Sigmoid colon (tissue), 7 donors: ENCODE results near the gene SLC22A3. TPM values are rescaled to one million over a fixed set of nuclear protein-coding genes. Genes with fewer than 3 reads are reported as not detected.
"Not testable (repeated sequence)": the region's sequence is repeated elsewhere in the genome, so short reads cannot be mapped to it uniquely, and the experiment has no call there.

ENCODE experiments used
- DNase-seq: peaks from one replicate; pipeline ENCODE4 v3.0.0-alpha.2; 2019
- H3K27ac ChIP-seq, 4 donors: fragments of 200-600 bp; sonication (generic); one replicate each; pipeline ENCODE4 v1.5.1; 2016 to 2019; ENCODE audit warnings: mild to moderate bottlenecking in 1 of 4
- H3K27me3 ChIP-seq, 3 donors: fragments of 200-600 bp; sonication (generic); one replicate each; pipeline ENCODE4 v1.5.1; 2019; ENCODE audit warnings: mild to moderate bottlenecking in 1 of 3
- H3K36me3 ChIP-seq, 4 donors: fragments of 200-600 bp; sonication (generic); one replicate each; pipeline ENCODE4 v1.5.1; 2016 to 2019
- H3K4me1 ChIP-seq, 4 donors: fragments of 200-600 bp; sonication (generic); one replicate each; pipeline ENCODE4 v1.5.1; 2017 to 2019
- H3K4me3 ChIP-seq, 4 donors: fragments of 200-600 bp; sonication (generic); one replicate each; pipeline ENCODE4 v1.5.1; 2017 to 2019; ENCODE audit warnings: mild to moderate bottlenecking in 2 of 4, moderate library complexity in 1 of 4
- H3K9me3 ChIP-seq, 4 donors: fragments of 200-600 bp in 3 of 4; sonication (generic) in 3 of 4; one replicate each; pipeline versions ENCODE4 v1.5.1 to v1.6.1; 2013 to 2019
- EP300 ChIP-seq, 4 donors: sonication (generic); formaldehyde crosslinking; IDR thresholded peaks; one replicate each; pipeline ENCODE4 v1.6.1; 2017; ENCODE audit warnings: antibody characterized with exemption in 4 of 4
- POLR2A ChIP-seq, 2 donors: fragments of 450-650 bp; IDR thresholded peaks; one replicate each; pipeline ENCODE4 v1.6.1; 2016; ENCODE audit warnings: antibody characterized with exemption in 2 of 2, mild to moderate bottlenecking in 2 of 2, moderate library complexity in 2 of 2
- POLR2AphosphoS5 ChIP-seq, 4 donors: sonication (generic); formaldehyde crosslinking; IDR thresholded peaks; one replicate each; pipeline ENCODE4 v1.6.1; 2017; ENCODE audit warnings: antibody characterized with exemption in 4 of 4
- WGBS, 2 donors: extraction: QIAGEN DNeasy Blood & Tissue Kit; methylation state at CpG; one replicate each; pipeline ENCODE4 v1.1.7; 2013; 5-methylcytosine and 5-hydroxymethylcytosine counted together
- intact Hi-C: fragments of 100-400 bp; cut with DNase I; formaldehyde crosslinking; loops from one replicate; pipeline ENCODE4 v1.15.1; 2023
- polyA plus RNA-seq, 3 donors: library from polyadenylated mRNA; stranded (reverse); fragments of 200-250 nt; gene quantifications; one replicate each; pipeline ENCODE4 v1.2.3, GENCODE V29; 2013
- total RNA-seq, 4 donors: library from RNA; depleted of rRNA; stranded (reverse); fragments of >200 nt; gene quantifications; one replicate each; pipeline ENCODE4 v1.1.0, GENCODE V29; 2016
- TF ChIP-seq, protein P1 (sequence below), 4 experiments: fragments of 450-650 bp in 3 of 4; fragments of 200-600 bp in 1 of 4; IDR thresholded peaks; one replicate each; pipeline ENCODE4 v1.5.1; 2016 to 2019; ENCODE audit warnings: antibody characterized with exemption in 4 of 4, mild to moderate bottlenecking in 3 of 4, moderate library complexity in 2 of 4
- donor health status: healthy with polysubstance abuse.
- donor health status: Bipolar disorder and iron deficiency.
- donor health status: healthy.

SLC22A3 gene
- total and polyA plus RNA-seq, 7 donors, result 0.23 to 26.3 (median 13.6) TPM

DNA sequence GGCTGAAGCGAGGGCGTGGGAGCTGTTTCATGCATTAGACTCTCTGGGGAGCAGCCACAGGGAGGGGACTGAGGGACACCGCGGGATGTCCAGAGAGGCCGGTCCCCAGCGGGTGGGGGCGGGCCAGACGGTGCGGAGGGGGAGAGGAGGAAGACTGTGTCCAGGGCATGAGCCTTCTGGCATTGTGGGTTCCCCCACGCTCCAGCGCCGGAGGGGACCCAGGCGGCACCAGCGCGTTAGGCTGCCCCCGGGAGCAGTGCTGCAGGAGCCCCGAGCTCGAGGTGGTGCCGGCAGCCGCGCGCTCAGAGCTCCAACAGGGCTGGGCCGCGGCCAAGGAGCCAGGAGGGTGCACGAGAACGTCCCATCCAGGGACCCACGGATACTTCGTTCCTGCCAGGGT, 14.4 kb downstream of the SLC22A3 start:
- intact Hi-C loops, result no loop called here

GRCh38 chr6:160363016-160363996, 15.1 kb downstream of the SLC22A3 start:
- H3K4me1 ChIP-seq, result no peaks in the 10 kb centered on the region

More for the DNA sequence above, 14.4 kb downstream of the SLC22A3 start:
- Histone ChIP-seq H3K4me1 (no peaks in the 10 kb centered on the region), H3K36me3 (no peaks in the 10 kb centered on the region), H3K9me3 (no peaks in the 10 kb centered on the region), H3K4me3 (no peak overlapping the region), H3K27ac (no peak overlapping the region), H3K27me3 (no peaks in the 10 kb centered on the region)
- 89 to 96% methylated on average over 28 of the region's 28 CpGs for WGBS, 2 donors
- no peak for DNase-seq
- TF ChIP-seq POLR2A (IDR thresholded peaks at IDR 0.05), result no peak

DNA sequence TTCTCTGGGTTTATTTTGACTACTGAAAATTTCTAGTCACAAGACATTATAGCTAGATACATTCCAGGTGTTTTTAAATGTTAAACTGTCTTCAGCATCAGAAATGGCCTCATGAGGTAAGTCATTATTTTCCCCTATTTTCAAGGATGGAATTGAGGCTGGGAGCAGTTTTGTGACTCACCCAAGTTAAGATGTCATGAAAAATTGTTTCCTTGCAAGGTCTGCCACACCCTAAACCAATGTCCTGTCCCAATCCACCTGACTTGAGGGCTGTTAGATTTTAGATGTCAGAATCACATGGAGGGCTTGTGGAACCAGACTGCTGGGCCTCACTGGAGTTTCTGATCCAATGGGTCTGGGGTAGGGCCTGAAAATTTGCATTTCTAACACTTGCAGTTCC, 16.9 kb downstream of the SLC22A3 start:
- H3K27ac ChIP-seq, result no peak overlapping the region
- H3K36me3 ChIP-seq, result no peaks in the 10 kb centered on the region
- H3K4me3 ChIP-seq, result no peak overlapping the region
- peaks cover 0 to 4% (median 2%) of the 10 kb centered on the region in 4 donors for H3K9me3 ChIP-seq
- no peak for DNase-seq
- no peaks in the 10 kb centered on the region for H3K4me1 ChIP-seq
- no peaks in the 10 kb centered on the region for H3K27me3 ChIP-seq
- TF ChIP-seq EP300 (IDR thresholded peaks at IDR 0.05) (no peak), POLR2A (IDR thresholded peaks at IDR 0.05) (no peak), POLR2AphosphoS5 (IDR thresholded peaks at IDR 0.05) (no peak)
- TF ChIP-seq, protein P1, sequence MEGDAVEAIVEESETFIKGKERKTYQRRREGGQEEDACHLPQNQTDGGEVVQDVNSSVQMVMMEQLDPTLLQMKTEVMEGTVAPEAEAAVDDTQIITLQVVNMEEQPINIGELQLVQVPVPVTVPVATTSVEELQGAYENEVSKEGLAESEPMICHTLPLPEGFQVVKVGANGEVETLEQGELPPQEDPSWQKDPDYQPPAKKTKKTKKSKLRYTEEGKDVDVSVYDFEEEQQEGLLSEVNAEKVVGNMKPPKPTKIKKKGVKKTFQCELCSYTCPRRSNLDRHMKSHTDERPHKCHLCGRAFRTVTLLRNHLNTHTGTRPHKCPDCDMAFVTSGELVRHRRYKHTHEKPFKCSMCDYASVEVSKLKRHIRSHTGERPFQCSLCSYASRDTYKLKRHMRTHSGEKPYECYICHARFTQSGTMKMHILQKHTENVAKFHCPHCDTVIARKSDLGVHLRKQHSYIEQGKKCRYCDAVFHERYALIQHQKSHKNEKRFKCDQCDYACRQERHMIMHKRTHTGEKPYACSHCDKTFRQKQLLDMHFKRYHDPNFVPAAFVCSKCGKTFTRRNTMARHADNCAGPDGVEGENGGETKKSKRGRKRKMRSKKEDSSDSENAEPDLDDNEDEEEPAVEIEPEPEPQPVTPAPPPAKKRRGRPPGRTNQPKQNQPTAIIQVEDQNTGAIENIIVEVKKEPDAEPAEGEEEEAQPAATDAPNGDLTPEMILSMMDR (IDR thresholded peaks at IDR 0.05), result no peak
- intact Hi-C loops, result no loop called here

More at GRCh38 chr6:160363016-160363996, 15.1 kb downstream of the SLC22A3 start:
- Histone ChIP-seq H3K27ac (no peak overlapping the region), H3K9me3 (no peaks in the 10 kb centered on the region), H3K27me3 (no peaks in the 10 kb centered on the region), H3K4me3 (no peak overlapping the region), H3K36me3 (no peaks in the 10 kb centered on the region)
- WGBS, 2 donors, result 90 to 93% methylated on average over 30 of the region's 30 CpGs
- DNase-seq, result no peak
- TF ChIP-seq, protein P1 (IDR thresholded peaks at IDR 0.05), result no peak
- TF ChIP-seq POLR2A (IDR thresholded peaks at IDR 0.05) (no peak), EP300 (IDR thresholded peaks at IDR 0.05) (no peak), POLR2AphosphoS5 (IDR thresholded peaks at IDR 0.05) (no peak)
- intact Hi-C loops, result no loop called here

GRCh38 chr6:160367798-160368547, 19.8 kb downstream of the SLC22A3 start:
- TF ChIP-seq, protein P1 (IDR thresholded peaks at IDR 0.05), result no peak
- TF ChIP-seq POLR2A (IDR thresholded peaks at IDR 0.05) (no peak), POLR2AphosphoS5 (IDR thresholded peaks at IDR 0.05) (no peak), EP300 (IDR thresholded peaks at IDR 0.05) (no peak)
- Histone ChIP-seq H3K36me3 (no peaks in the 10 kb centered on the region), H3K4me1 (no peaks in the 10 kb centered on the region), H3K9me3 (peaks cover 0 to 4% (median 2%) of the 10 kb centered on the region in 4 donors), H3K27me3 (no peaks in the 10 kb centered on the region), H3K27ac (no peak overlapping the region), H3K4me3 (no peak overlapping the region)
- intact Hi-C loops, result no loop called here
- 86 to 91% methylated on average over 6 of the region's 6 CpGs for WGBS, 2 donors
- no peak for DNase-seq

DNA sequence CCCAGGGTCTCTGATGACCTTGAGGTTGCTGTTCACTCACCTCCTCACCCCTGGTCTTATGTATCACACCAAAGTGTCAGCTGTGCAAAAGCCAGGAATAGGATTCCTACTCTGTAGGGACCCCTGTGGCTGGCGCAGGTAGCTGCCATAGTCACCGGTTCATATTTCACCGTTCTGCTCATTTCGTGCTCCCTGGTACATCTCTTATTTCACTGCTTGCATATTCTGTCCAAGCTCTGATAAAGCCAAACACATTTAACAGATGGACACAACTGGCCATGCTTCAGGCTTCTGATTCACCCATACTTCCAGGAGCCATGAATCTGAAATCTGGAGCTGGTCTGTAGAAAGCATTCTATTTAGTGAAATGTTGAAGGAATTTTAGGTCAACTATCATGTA, 20.5 kb downstream of the SLC22A3 start:
- peaks cover 0 to 4% (median 2%) of the 10 kb centered on the region in 4 donors for H3K9me3 ChIP-seq
- no peaks in the 10 kb centered on the region for H3K36me3 ChIP-seq
- no peak overlapping the region for H3K4me3 ChIP-seq
- no peak for DNase-seq
- intact Hi-C loops, result no loop called here
- TF ChIP-seq POLR2AphosphoS5 (IDR thresholded peaks at IDR 0.05) (no peak), EP300 (IDR thresholded peaks at IDR 0.05) (no peak), POLR2A (IDR thresholded peaks at IDR 0.05) (no peak)
- TF ChIP-seq, protein P1 (IDR thresholded peaks at IDR 0.05), result no peak
- no peak overlapping the region for H3K27ac ChIP-seq
- WGBS, 2 donors, result 86 to 90% methylated on average over 4 of the region's 4 CpGs
- no peaks in the 10 kb centered on the region for H3K4me1 ChIP-seq
- no peaks in the 10 kb centered on the region for H3K27me3 ChIP-seq

GRCh38 chr6:160373601-160374000, 25.4 kb downstream of the SLC22A3 start:
- DNase-seq, H3K27me3 ChIP-seq, intact Hi-C loops, H3K36me3 ChIP-seq, H3K9me3 ChIP-seq, H3K27ac ChIP-seq, H3K4me3 ChIP-seq: not testable (repeated sequence)
- WGBS, 2 donors, result 75 to 90% methylated on average over 4 of the region's 4 CpGs
- peaks cover 0 to 12% (median 6%) of the 10 kb centered on the region in 4 donors for H3K4me1 ChIP-seq
